HepG2 (cell line): Measurements from ENCODE around the gene EFNA2. TPM values are rescaled to one million over a fixed set of nuclear protein-coding genes. Genes with fewer than 3 reads are reported as not detected.

Experiments used
- EHMT2 ChIP-seq: fragments of 200-600 bp; sonication (generic); IDR thresholded peaks from 2 replicates; pipeline ENCODE4 v1.7.0; 2017; ENCODE audit warnings: antibody characterized with exemption, low read depth, low read length, borderline replicate concordance
- ERF ChIP-seq: IDR thresholded peaks from 2 replicates; pipeline ENCODE4 v1.6.1; 2018; ENCODE audit warnings: missing biosample characterization, missing genetic modification reagents
- ETS1 ChIP-seq: sonication (generic); formaldehyde crosslinking; IDR thresholded peaks from 2 replicates; pipeline ENCODE4 v1.4.0; 2020; ENCODE audit warnings: missing genetic modification reagents
- FOXP4 ChIP-seq: sonication (generic); formaldehyde crosslinking; IDR thresholded peaks from 2 replicates; pipeline ENCODE4 v1.4.0; 2020; ENCODE audit warnings: missing genetic modification reagents
- HNRNPK ChIP-seq: fragments of 200-400 bp; formaldehyde crosslinking; IDR thresholded peaks from 2 replicates; pipeline ENCODE4 v1.6.1; 2018; ENCODE audit warnings: low read length, low read depth, moderate library complexity, mild to moderate bottlenecking; ENCODE audit not compliant: poor library complexity, severe bottlenecking
- HOXA5 ChIP-seq: sonication (generic); formaldehyde crosslinking; IDR thresholded peaks from 2 replicates; pipeline ENCODE4 v1.4.0; 2020; ENCODE audit warnings: missing genetic modification reagents
- KDM2A ChIP-seq: sonication (generic); formaldehyde crosslinking; IDR thresholded peaks from 2 replicates; pipeline ENCODE4 v1.4.0; 2020; ENCODE audit warnings: low read depth, missing genetic modification reagents, borderline replicate concordance
- MAX ChIP-seq: IDR thresholded peaks from 2 replicates; pipeline ENCODE4 v1.6.1; 2012; ENCODE audit warnings: inconsistent platforms
- PAF1 ChIP-seq: IDR thresholded peaks from 2 replicates; pipeline ENCODE4 v1.6.1; 2016; ENCODE audit warnings: missing genetic modification reagents, missing compliant biosample characterization
- PAXIP1 ChIP-seq: sonication (generic); formaldehyde crosslinking; conservative IDR thresholded peaks from 2 replicates; pipeline ENCODE4 v1.4.0; 2020; ENCODE audit warnings: mild to moderate bottlenecking, missing genetic modification reagents, moderate library complexity
- TRIM24 ChIP-seq: sonication (generic); formaldehyde crosslinking; IDR thresholded peaks from 2 replicates; pipeline ENCODE4 v1.8.0; 2022; ENCODE audit warnings: mild to moderate bottlenecking, missing genetic modification reagents
- ZC3H4 ChIP-seq: sonication (generic); formaldehyde crosslinking; IDR thresholded peaks from 2 replicates; pipeline ENCODE4 v1.4.0; 2020; ENCODE audit warnings: missing genetic modification reagents, borderline replicate concordance
- ZNF136 ChIP-seq: sonication (generic); formaldehyde crosslinking; IDR thresholded peaks from 2 replicates; pipeline ENCODE4 v1.8.1; 2022; ENCODE audit warnings: low read depth, mild to moderate bottlenecking, moderate library complexity, missing genetic modification reagents
- ZNF275 ChIP-seq: sonication (generic); formaldehyde crosslinking; IDR thresholded peaks from 2 replicates; pipeline ENCODE4 v1.8.0; 2022; ENCODE audit warnings: missing genetic modification reagents, mild to moderate bottlenecking, inconsistent platforms, borderline replicate concordance
- ZNF570 ChIP-seq: sonication (generic); formaldehyde crosslinking; IDR thresholded peaks from 2 replicates; pipeline ENCODE4 v1.4.0; 2020; ENCODE audit warnings: mild to moderate bottlenecking, missing genetic modification reagents, borderline replicate concordance
- ZNF597 ChIP-seq: sonication (generic); formaldehyde crosslinking; IDR thresholded peaks from 2 replicates; pipeline ENCODE4 v1.5.0; 2020; ENCODE audit warnings: missing genetic modification reagents
- ZNF670 ChIP-seq: sonication (generic); formaldehyde crosslinking; IDR thresholded peaks from 2 replicates; pipeline ENCODE4 v1.8.0; 2022; ENCODE audit warnings: mild to moderate bottlenecking, missing genetic modification reagents, borderline replicate concordance
- ZNF777 ChIP-seq: sonication (generic); formaldehyde crosslinking; IDR thresholded peaks from 2 replicates; pipeline ENCODE4 v1.4.0; 2020; ENCODE audit warnings: missing genetic modification reagents
- polyA plus RNA-seq, 8 experiments: library from polyadenylated mRNA; depleted of rRNA in 3 of 8; stranded (reverse) in 7 of 8; unstranded in 1 of 8; fragments of >200 nt; fragmentation: Illumina TruSeq in 4 of 8; extraction: Trizol in 4 of 8; gene quantifications; 2 replicates each; pipeline versions ENCODE4 v1.2.1 to v1.2.3, GENCODE V29; 2011 to 2016; ENCODE audit warnings: low read depth in 4 of 8, missing spikeins in 1 of 8, mixed read lengths in 1 of 8; ENCODE audit not compliant: insufficient read depth in 1 of 8
- total RNA-seq, 5 experiments: library from RNA; depleted of rRNA; stranded (reverse); fragments of >200 nt; fragmentation: Illumina TruSeq; extraction: Trizol; gene quantifications; 2 replicates each; pipeline ENCODE4 v1.2.3, GENCODE V29; 2016; ENCODE audit warnings: low read depth in 1 of 5

The EFNA2 gene
- total and polyA plus RNA-seq, 2 of the 13 experiments (the other 11 are each of a cell fraction or from before 2014, with no cell fraction given), result 6.0 to 9.9 TPM

GRCh38 chr19:1279782-1280341, 5.8 kb upstream of the EFNA2 start (continued):
- TF ChIP-seq FOXP4 (CRISPR knock-in tag), result no peak
- TF ChIP-seq PAXIP1, result no peak
- TF ChIP-seq ZNF597, result no peak
- peak; percentile 79; the same call in 1 of the 2 replicates for TF ChIP-seq KDM2A (CRISPR knock-in tag)
- peak; percentile 49; the same call in 1 of the 2 replicates for TF ChIP-seq MAX
- TF ChIP-seq ZC3H4 (CRISPR knock-in tag), result no peak
- no peak for TF ChIP-seq EHMT2
- no peak for TF ChIP-seq ZNF670 (CRISPR knock-in tag)
- TF ChIP-seq ZNF275 (CRISPR knock-in tag), result no peak
- TF ChIP-seq HOXA5 (CRISPR knock-in tag), result no peak
- no peak for TF ChIP-seq ZNF570 (CRISPR knock-in tag)
- no peak for TF ChIP-seq ETS1 (CRISPR knock-in tag)
- TF ChIP-seq ZNF777 (CRISPR knock-in tag), result no peak
- no peak for TF ChIP-seq ZNF136 (CRISPR knock-in tag)
- TF ChIP-seq ERF (CRISPR knock-in tag), result peak; percentile 71; the same call in 1 of the 2 replicates
- TF ChIP-seq PAF1 (CRISPR knock-in tag), result no peak
- no peak for TF ChIP-seq HNRNPK
- TF ChIP-seq TRIM24 (CRISPR knock-in tag), result no peak
